HAP-1 (cell line): Measurements from ENCODE around the gene PGAM5.
"Not testable (repeated sequence)": the region's sequence is repeated elsewhere in the genome, so short reads cannot be mapped to it uniquely, and the experiment has no call there.

Source experiments
- DNase-seq, 2 experiments: peaks; one replicate each; pipeline ENCODE4 v3.0.0-alpha.2; 2016 to 2020; ENCODE audit warnings: low spot score in 2 of 2
- H3K27me3 ChIP-seq: fragments of 250-450 bp; sonication (Bioruptor Pico); 2 replicates; pipeline ENCODE4 v1.5.1; 2020; ENCODE audit warnings: low read depth, mild to moderate bottlenecking, moderate library complexity
- H3K36me3 ChIP-seq: fragments of 250-450 bp; sonication (Bioruptor Pico); replicated peaks from 2 replicates; pipeline ENCODE4 v1.5.1; 2020; ENCODE audit warnings: mild to moderate bottlenecking
- H3K4me1 ChIP-seq: fragments of 250-450 bp; sonication (Bioruptor Pico); 2 replicates; pipeline ENCODE4 v1.5.1; 2020; ENCODE audit warnings: mild to moderate bottlenecking
- H3K4me3 ChIP-seq: fragments of 250-450 bp; sonication (Bioruptor Pico); 2 replicates; pipeline ENCODE4 v1.5.1; 2020; ENCODE audit warnings: mild to moderate bottlenecking, moderate library complexity
- H3K9me3 ChIP-seq: fragments of 250-450 bp; sonication (Bioruptor Pico); 2 replicates; pipeline ENCODE4 v1.5.1; 2020; ENCODE audit warnings: mild to moderate bottlenecking, moderate library complexity
- in situ Hi-C: fragments of 300-500 bp; cut with MboI; formaldehyde crosslinking; loops from 3 replicates; pipeline ENCODE4 v1.14.3; 2020; ENCODE audit warnings: low sequenced_read_pairs, inconsistent platforms, mixed read lengths

The PGAM5 gene

GRCh38 chr12:132736378-132736777, 25.7 kb downstream of the PGAM5 start:
- no peaks in the 10 kb centered on the region for H3K27me3 ChIP-seq
- no peaks in the 10 kb centered on the region for H3K4me1 ChIP-seq
- H3K4me3 ChIP-seq: no peak overlapping the region
- peaks cover 81% of the 10 kb centered on the region for H3K36me3 ChIP-seq
- in situ Hi-C loops: no loop called here
- DNase-seq: no peak
- H3K9me3 ChIP-seq: no peaks in the 10 kb centered on the region

- H3K4me1 ChIP-seq: no peaks in the 10 kb centered on the region
- H3K4me3 ChIP-seq: no peak overlapping the region
- no peaks in the 10 kb centered on the region for H3K9me3 ChIP-seq
- no peaks in the 10 kb centered on the region for H3K27me3 ChIP-seq
- no peak for DNase-seq
- in situ Hi-C loops: no loop called here
- H3K36me3 ChIP-seq: peaks cover 84% of the 10 kb centered on the region
These were observed 26.3 kb downstream of the PGAM5 start for GRCh38 chr12:132736913-132737312.

GRCh38 chr12:132739600-132740312, 29.1 kb downstream of the PGAM5 start:
- in situ Hi-C loops: no loop called here
- H3K4me3 ChIP-seq: no peak overlapping the region
- H3K4me1 ChIP-seq: no peaks in the 10 kb centered on the region
- H3K9me3 ChIP-seq: no peaks in the 10 kb centered on the region
- DNase-seq: no peak
- no peaks in the 10 kb centered on the region for H3K27me3 ChIP-seq
- peaks cover 96% of the 10 kb centered on the region for H3K36me3 ChIP-seq

- H3K27me3 ChIP-seq: no peaks in the 10 kb centered on the region
- no peak overlapping the region for H3K4me3 ChIP-seq
- no peak for DNase-seq
- H3K9me3 ChIP-seq: no peaks in the 10 kb centered on the region
- peaks cover 96% of the 10 kb centered on the region for H3K36me3 ChIP-seq
- H3K4me1 ChIP-seq: no peaks in the 10 kb centered on the region
- in situ Hi-C loops: no loop called here
These were observed 29.6 kb downstream of the PGAM5 start for GRCh38 chr12:132740313-132740646.

- no peaks in the 10 kb centered on the region for H3K4me1 ChIP-seq
- H3K36me3 ChIP-seq: peaks cover 96% of the 10 kb centered on the region
- no peaks in the 10 kb centered on the region for H3K9me3 ChIP-seq
- in situ Hi-C loops: no loop called here
- DNase-seq: no peak
- no peak overlapping the region for H3K4me3 ChIP-seq
- no peaks in the 10 kb centered on the region for H3K27me3 ChIP-seq
These were observed 30.0 kb downstream of the PGAM5 start for GRCh38 chr12:132740652-132741051.

GRCh38 chr12:132741620-132742019, 31.0 kb downstream of the PGAM5 start:
- no peak for DNase-seq
- Histone ChIP-seq H3K36me3 (peaks cover 95% of the 10 kb centered on the region), H3K4me3 (no peak overlapping the region), H3K4me1 (no peaks in the 10 kb centered on the region), H3K27me3 (no peaks in the 10 kb centered on the region), H3K9me3 (no peaks in the 10 kb centered on the region)
- in situ Hi-C loops: no loop called here

- no peaks in the 10 kb centered on the region for H3K27me3 ChIP-seq
- DNase-seq: no peak
- no peak overlapping the region for H3K4me3 ChIP-seq
- H3K9me3 ChIP-seq: no peaks in the 10 kb centered on the region
- H3K4me1 ChIP-seq: no peaks in the 10 kb centered on the region
- peaks cover 92% of the 10 kb centered on the region for H3K36me3 ChIP-seq
- in situ Hi-C loops: no loop called here
These were observed 33.2 kb downstream of the PGAM5 start for GRCh38 chr12:132743831-132744230.

GRCh38 chr12:132746613-132747012, 36.0 kb downstream of the PGAM5 start:
- H3K9me3 ChIP-seq: no peaks in the 10 kb centered on the region
- no peaks in the 10 kb centered on the region for H3K27me3 ChIP-seq
- DNase-seq: no peak
- H3K4me1 ChIP-seq: no peaks in the 10 kb centered on the region
- H3K4me3 ChIP-seq: no peak overlapping the region
- in situ Hi-C loops: no loop called here
- H3K36me3 ChIP-seq: peaks cover 87% of the 10 kb centered on the region

GRCh38 chr12:132747395-132747794, 36.8 kb downstream of the PGAM5 start:
- no peak overlapping the region for H3K4me3 ChIP-seq
- no peaks in the 10 kb centered on the region for H3K27me3 ChIP-seq
- in situ Hi-C loops: no loop called here
- H3K36me3 ChIP-seq: peaks cover 87% of the 10 kb centered on the region
- no peaks in the 10 kb centered on the region for H3K9me3 ChIP-seq
- DNase-seq: no peak
- no peaks in the 10 kb centered on the region for H3K4me1 ChIP-seq

GRCh38 chr12:132747896-132748295, 37.3 kb downstream of the PGAM5 start:
- H3K4me1 ChIP-seq: no peaks in the 10 kb centered on the region
- in situ Hi-C loops: no loop called here
- no peak overlapping the region for H3K4me3 ChIP-seq
- H3K9me3 ChIP-seq: no peaks in the 10 kb centered on the region
- H3K27me3 ChIP-seq: no peaks in the 10 kb centered on the region
- DNase-seq: no peak
- peaks cover 88% of the 10 kb centered on the region for H3K36me3 ChIP-seq

- no peak for DNase-seq
- in situ Hi-C loops: no loop called here
- no peaks in the 10 kb centered on the region for H3K4me1 ChIP-seq
- H3K9me3 ChIP-seq: no peaks in the 10 kb centered on the region
- H3K4me3 ChIP-seq: no peak overlapping the region
- no peaks in the 10 kb centered on the region for H3K27me3 ChIP-seq
- peaks cover 88% of the 10 kb centered on the region for H3K36me3 ChIP-seq
These were observed 37.7 kb downstream of the PGAM5 start for GRCh38 chr12:132748319-132748718.

- not testable (repeated sequence) for H3K9me3 ChIP-seq, H3K4me1 ChIP-seq, H3K27me3 ChIP-seq, DNase-seq, H3K4me3 ChIP-seq
- in situ Hi-C loops: loop anchor here (5.0 kb wide), 1 partner anchor 36 kb away; no protein-coding TSS in a partner anchor
- peaks cover 66% of the 10 kb centered on the region for H3K36me3 ChIP-seq
These were observed 43.0 kb downstream of the PGAM5 start for GRCh38 chr12:132753670-132754069.

- DNase-seq: peak in 1 of 2 experiments; percentile 31
- Histone ChIP-seq H3K4me3 (no peak overlapping the region), H3K36me3 (peaks cover 59% of the 10 kb centered on the region), H3K4me1 (no peaks in the 10 kb centered on the region), H3K9me3 (no peaks in the 10 kb centered on the region), H3K27me3 (no peaks in the 10 kb centered on the region)
- in situ Hi-C loops: loop anchor here (5.0 kb wide), 1 partner anchor 37 kb away; no protein-coding TSS in a partner anchor
These were observed 43.7 kb downstream of the PGAM5 start for GRCh38 chr12:132754160-132754932.

- H3K4me3 ChIP-seq, H3K4me1 ChIP-seq, H3K9me3 ChIP-seq, DNase-seq, in situ Hi-C loops, H3K27me3 ChIP-seq: not testable (repeated sequence)
- H3K36me3 ChIP-seq: peaks cover 28% of the 10 kb centered on the region
These were observed 48.2 kb downstream of the PGAM5 start for GRCh38 chr12:132758825-132759224.
